ENCODE results near the gene ARFIP1. TPM values are rescaled to one million over a fixed set of nuclear protein-coding genes. Genes with fewer than 3 reads are reported as not detected.
"Not testable (repeated sequence)": the region's sequence is repeated elsewhere in the genome, so short reads cannot be mapped to it uniquely, and the experiment has no call there.

Gene ARFIP1
- 43.6 and 47.9 TPM in 2 replicates for total RNA-seq (2014; rRNA removed; shearing (Covaris generic))
- polyA plus RNA-seq (2014; cell fraction: nucleus; rRNA removed), result 11.5 and 20.1 TPM in 2 replicates

- peak; percentile 92 for DNase-seq (ENCODE audit: extremely low read depth, low read depth)
Observed at GRCh38 chr4:152779513-152780266, at the start of gene ARFIP1, which contains the start of gene TIGD4. TSS of gene ARFIP1 (plus strand) at chr4:152779954. CDS start at chr4:152829634, 49,680 bp downstream. TSS of gene TIGD4 (minus strand) at chr4:152779730. CDS start at chr4:152771004, 8,726 bp downstream.

GRCh38 chr4:152731997-152732396 is 47.8 kb upstream of the ARFIP1 start:
- no peak for DNase-seq (ENCODE audit: extremely low read depth, low read depth)

- DNase-seq (ENCODE audit: extremely low read depth, low read depth), result no peak
Observed at GRCh38 chr4:152734015-152734698, 45.6 kb upstream of the ARFIP1 start.

GRCh38 chr4:152734699-152735050 is 45.1 kb upstream of the ARFIP1 start:
- no peak for DNase-seq (ENCODE audit: extremely low read depth, low read depth)

GRCh38 chr4:152735396-152735859 is 44.3 kb upstream of the ARFIP1 start:
- peak; percentile 15 for DNase-seq (ENCODE audit: extremely low read depth, low read depth)

GRCh38 chr4:152735906-152736305 is 43.8 kb upstream of the ARFIP1 start:
- DNase-seq (ENCODE audit: extremely low read depth, low read depth), result no peak

- DNase-seq (ENCODE audit: extremely low read depth, low read depth), result no peak
Observed at GRCh38 chr4:152738827-152739226, 40.9 kb upstream of the ARFIP1 start.

- no peak for DNase-seq (ENCODE audit: extremely low read depth, low read depth)
Observed at GRCh38 chr4:152747444-152747843, 32.3 kb upstream of the ARFIP1 start.

- no peak for DNase-seq (ENCODE audit: extremely low read depth, low read depth)
Observed at GRCh38 chr4:152748619-152749018, 31.1 kb upstream of the ARFIP1 start.

- DNase-seq (ENCODE audit: extremely low read depth, low read depth), result no peak
Observed at GRCh38 chr4:152763796-152764195, 16.0 kb upstream of the ARFIP1 start.

GRCh38 chr4:152765069-152765737 is 14.6 kb upstream of the ARFIP1 start:
- not testable (repeated sequence) for DNase-seq (ENCODE audit: extremely low read depth, low read depth)

GRCh38 chr4:152771741-152772533 is 7.8 kb upstream of the ARFIP1 start:
- DNase-seq (ENCODE audit: extremely low read depth, low read depth), result no peak

- no peak for DNase-seq (ENCODE audit: extremely low read depth, low read depth)
Observed at GRCh38 chr4:152773339-152773738, 6.4 kb upstream of the ARFIP1 start.

GRCh38 chr4:152773953-152774352 is 5.8 kb upstream of the ARFIP1 start:
- no peak for DNase-seq (ENCODE audit: extremely low read depth, low read depth)

GRCh38 chr4:152776352-152776751 is 3.4 kb upstream of the ARFIP1 start:
- no peak for DNase-seq (ENCODE audit: extremely low read depth, low read depth)

- no peak for DNase-seq (ENCODE audit: extremely low read depth, low read depth)
Observed at GRCh38 chr4:152777488-152777887, 2.3 kb upstream of the ARFIP1 start.

- no peak for DNase-seq (ENCODE audit: extremely low read depth, low read depth)
Observed at GRCh38 chr4:152778656-152779512, 870 bp upstream of the ARFIP1 start.

GRCh38 chr4:152780267-152780778 is 569 bp downstream of the ARFIP1 start:
- no peak for DNase-seq (ENCODE audit: extremely low read depth, low read depth)

Measured in NCI-H460 (cell line).